ENCODE measurements around the gene TMEM161A. TPM values are rescaled to one million over a fixed set of nuclear protein-coding genes. Genes with fewer than 3 reads are reported as not detected.

TMEM161A gene
- polyA plus RNA-seq, 3 donors = 14.3 to 22.5 (median 15.3) TPM

DNA sequence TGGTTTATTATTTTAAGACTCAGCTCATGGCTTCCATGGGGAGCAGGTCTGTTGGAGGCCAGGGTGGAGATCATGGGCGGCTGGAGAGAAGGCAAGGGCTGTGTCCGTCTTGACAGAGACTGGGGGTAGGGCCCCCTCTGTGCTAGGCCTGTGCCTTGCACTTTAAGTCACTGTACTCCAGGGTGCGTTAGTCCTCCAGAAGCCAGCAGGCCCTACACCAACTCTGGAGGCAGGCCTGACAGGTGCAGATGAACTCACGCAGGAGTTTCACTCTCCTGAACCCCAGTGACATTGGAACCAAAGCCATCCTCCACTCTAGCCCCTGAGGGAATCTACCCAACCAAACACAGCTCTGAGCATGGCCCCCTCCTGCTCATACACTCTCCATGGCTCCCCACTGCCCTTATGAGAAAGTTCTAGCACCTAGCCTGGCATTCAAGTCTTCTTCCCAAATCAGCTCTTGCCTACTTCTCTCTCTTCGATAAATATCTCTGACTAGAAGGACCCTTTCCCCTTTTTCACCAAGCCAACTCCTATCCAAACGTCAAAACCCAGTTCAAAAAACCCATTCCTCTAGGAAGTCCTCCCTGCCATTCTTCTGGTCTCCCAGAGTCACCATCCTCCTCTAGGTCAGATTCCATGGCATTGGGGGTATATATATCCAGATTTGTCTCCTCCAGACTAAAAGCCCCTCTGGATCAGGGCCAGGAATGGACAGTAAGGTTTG, 16.7 kb upstream of the TMEM161A start:
- WGBS (ENCODE audit: insufficient coverage) = 95% methylated on average over 5 of the region's 6 CpGs
- Histone ChIP-seq H3K9me3 (replicated peaks in 1 of 2; ENCODE audit: control insufficient read depth in 1 of 2, insufficient read depth in 1 of 2, low read length in 2 of 2) (no peaks in the 10 kb centered on the region), H4K20me1 (ENCODE audit: insufficient read depth, low read length) (no peaks in the 10 kb centered on the region), H3K79me2 (ENCODE audit: insufficient read depth, low read length) (no peaks in the 10 kb centered on the region), H3K9ac (ENCODE audit: insufficient read depth, low read length, poor library complexity, severe bottlenecking) (no peak overlapping the region), H3K4me1 (ENCODE audit: control insufficient read depth in 1 of 2, insufficient read depth in 2 of 2, low read length in 2 of 2) (no peaks in the 10 kb centered on the region), H3K36me3 (replicated peaks in 1 of 2; ENCODE audit: control insufficient read depth in 1 of 2, insufficient read depth in 2 of 2, low read length in 2 of 2) (peaks cover 0 to 7% of the 10 kb centered on the region in 2 donors), H3K4me3 (replicated peaks in 1 of 3; ENCODE audit: low read depth in 2 of 3, low read length in 3 of 3) (no peak overlapping the region), H3K27ac (ENCODE audit: low read depth in 1 of 2, low read length in 2 of 2) (no peak overlapping the region), H3K4me2 (replicated peaks; ENCODE audit: extremely low read depth, low read length, poor library complexity, severe bottlenecking) (no peak overlapping the region), H2AFZ (ENCODE audit: insufficient read depth, low read depth, low read length, poor library complexity, severe bottlenecking) (no peak overlapping the region), H3K27me3 (ENCODE audit: control insufficient read depth in 2 of 2, insufficient read depth in 2 of 2, low read length in 2 of 2) (no peaks in the 10 kb centered on the region)
- DNase-seq = no peak
- Mint-ChIP-seq H3K9me3 (peaks cover 0 to 8% (median 0%) of the 10 kb centered on the region in 7 donors), H3K4me1 (no peaks in the 10 kb centered on the region), H3K27me3 (ENCODE audit: low read depth in 3 of 3) (peaks cover 0 to 1% (median 0%) of the 10 kb centered on the region in 3 donors), H3K27ac (no peak overlapping the region), H3K4me3 (no peak overlapping the region), H3K36me3 (peaks cover 14 to 21% of the 10 kb centered on the region in 2 donors)
- intact Hi-C loops (cut with micrococcal nuclease) = no loop called here
- TF ChIP-seq, protein P1, sequence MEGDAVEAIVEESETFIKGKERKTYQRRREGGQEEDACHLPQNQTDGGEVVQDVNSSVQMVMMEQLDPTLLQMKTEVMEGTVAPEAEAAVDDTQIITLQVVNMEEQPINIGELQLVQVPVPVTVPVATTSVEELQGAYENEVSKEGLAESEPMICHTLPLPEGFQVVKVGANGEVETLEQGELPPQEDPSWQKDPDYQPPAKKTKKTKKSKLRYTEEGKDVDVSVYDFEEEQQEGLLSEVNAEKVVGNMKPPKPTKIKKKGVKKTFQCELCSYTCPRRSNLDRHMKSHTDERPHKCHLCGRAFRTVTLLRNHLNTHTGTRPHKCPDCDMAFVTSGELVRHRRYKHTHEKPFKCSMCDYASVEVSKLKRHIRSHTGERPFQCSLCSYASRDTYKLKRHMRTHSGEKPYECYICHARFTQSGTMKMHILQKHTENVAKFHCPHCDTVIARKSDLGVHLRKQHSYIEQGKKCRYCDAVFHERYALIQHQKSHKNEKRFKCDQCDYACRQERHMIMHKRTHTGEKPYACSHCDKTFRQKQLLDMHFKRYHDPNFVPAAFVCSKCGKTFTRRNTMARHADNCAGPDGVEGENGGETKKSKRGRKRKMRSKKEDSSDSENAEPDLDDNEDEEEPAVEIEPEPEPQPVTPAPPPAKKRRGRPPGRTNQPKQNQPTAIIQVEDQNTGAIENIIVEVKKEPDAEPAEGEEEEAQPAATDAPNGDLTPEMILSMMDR (IDR thresholded peaks at IDR 0.05) = no peak

DNA sequence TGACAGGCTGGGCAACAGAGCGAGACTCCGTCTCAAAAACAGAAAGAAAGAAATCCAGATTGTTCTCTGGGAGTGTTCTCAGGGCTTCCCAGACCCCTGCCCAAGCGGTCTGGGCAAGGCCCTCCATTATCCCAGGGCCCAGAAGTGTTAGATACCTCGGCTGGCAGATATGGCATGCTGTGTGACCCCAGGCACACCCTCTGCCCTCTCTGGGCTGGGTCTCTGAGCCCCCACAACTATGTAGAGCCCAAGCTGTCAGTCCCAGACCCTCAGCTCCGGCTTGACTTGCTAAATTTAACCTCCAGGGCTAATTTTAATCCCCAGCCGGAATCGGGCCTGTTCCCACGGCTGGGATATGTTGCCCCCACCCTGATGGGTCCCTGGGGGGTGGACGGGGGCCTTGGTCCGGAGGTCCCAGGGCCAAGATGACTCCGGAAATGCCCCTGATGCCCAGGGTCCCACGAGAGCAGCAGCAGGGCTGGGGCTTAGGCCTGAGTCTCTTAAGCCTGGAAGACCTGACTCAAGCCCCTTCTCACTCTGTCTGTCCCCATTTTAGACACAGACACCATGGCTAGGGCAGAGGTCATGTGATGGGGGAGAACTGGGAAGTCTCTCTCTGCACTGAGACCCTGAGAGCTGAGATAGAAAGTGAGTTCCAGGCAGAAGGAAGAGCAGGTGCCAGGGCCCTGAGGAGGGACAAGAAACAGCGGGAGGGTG, 14.5 kb upstream of the TMEM161A start:
- WGBS (ENCODE audit: insufficient coverage) = 94% methylated on average over 12 of the region's 13 CpGs
- no peak overlapping the region for H3K4me3 Mint-ChIP-seq
- Histone ChIP-seq H3K9ac (ENCODE audit: insufficient read depth, low read length, poor library complexity, severe bottlenecking) (no peak overlapping the region), H2AFZ (ENCODE audit: insufficient read depth, low read depth, low read length, poor library complexity, severe bottlenecking) (no peak overlapping the region), H3K36me3 (replicated peaks in 1 of 2; ENCODE audit: control insufficient read depth in 1 of 2, insufficient read depth in 2 of 2, low read length in 2 of 2) (peaks cover 6 to 19% of the 10 kb centered on the region in 2 donors), H4K20me1 (ENCODE audit: insufficient read depth, low read length) (no peaks in the 10 kb centered on the region), H3K79me2 (ENCODE audit: insufficient read depth, low read length) (no peaks in the 10 kb centered on the region), H3K27ac (ENCODE audit: low read depth in 1 of 2, low read length in 2 of 2) (no peak overlapping the region), H3K9me3 (replicated peaks in 1 of 2; ENCODE audit: control insufficient read depth in 1 of 2, insufficient read depth in 1 of 2, low read length in 2 of 2) (no peaks in the 10 kb centered on the region), H3K4me3 (replicated peaks in 1 of 3; ENCODE audit: low read depth in 2 of 3, low read length in 3 of 3) (no peak overlapping the region), H3K27me3 (ENCODE audit: control insufficient read depth in 2 of 2, insufficient read depth in 2 of 2, low read length in 2 of 2) (no peaks in the 10 kb centered on the region), H3K4me2 (replicated peaks; ENCODE audit: extremely low read depth, low read length, poor library complexity, severe bottlenecking) (no peak overlapping the region), H3K4me1 (ENCODE audit: control insufficient read depth in 1 of 2, insufficient read depth in 2 of 2, low read length in 2 of 2) (no peaks in the 10 kb centered on the region)
- intact Hi-C loops (cut with micrococcal nuclease) = no loop called here
- no peaks in the 10 kb centered on the region for H3K4me1 Mint-ChIP-seq
- peaks cover 31 to 32% of the 10 kb centered on the region in 2 donors for H3K36me3 Mint-ChIP-seq
- DNase-seq = no peak
- peaks cover 0 to 1% (median 0%) of the 10 kb centered on the region in 3 donors for H3K27me3 Mint-ChIP-seq (ENCODE audit: low read depth in 3 of 3)
- TF ChIP-seq, protein P1 (IDR thresholded peaks at IDR 0.05) = no peak
- peaks cover 0 to 8% (median 0%) of the 10 kb centered on the region in 7 donors for H3K9me3 Mint-ChIP-seq
- H3K27ac Mint-ChIP-seq = no peak overlapping the region

All from CD14-positive monocyte (primary cell).